Tibial nerve (tissue), 4 donors: ENCODE measurements around the gene ST8SIA4.

ENCODE experiments used
- CTCF ChIP-seq, 5 experiments: fragments of 200-600 bp in 3 of 5; fragments of 450-650 bp in 2 of 5; sonication (generic) in 3 of 5; IDR thresholded peaks; one replicate each; pipeline ENCODE4 v1.5.1; 2016 to 2019; ENCODE audit warnings: antibody characterized with exemption in 5 of 5, mild to moderate bottlenecking in 3 of 5, moderate library complexity in 2 of 5
- EP300 ChIP-seq, 2 donors: sonication (generic); formaldehyde crosslinking; IDR thresholded peaks; one replicate each; pipeline ENCODE4 v1.6.1; 2017; ENCODE audit warnings: antibody characterized with exemption in 2 of 2, mild to moderate bottlenecking in 1 of 2

- TF ChIP-seq CTCF (IDR thresholded peaks at IDR 0.05) (no peak), EP300 (IDR thresholded peaks at IDR 0.05) (no peak)
Measured at GRCh38 chr5:100821751-100822150, 81.3 kb downstream of the ST8SIA4 start.
